ENCODE data around the gene HSD11B2.

The HSD11B2 gene

DNA sequence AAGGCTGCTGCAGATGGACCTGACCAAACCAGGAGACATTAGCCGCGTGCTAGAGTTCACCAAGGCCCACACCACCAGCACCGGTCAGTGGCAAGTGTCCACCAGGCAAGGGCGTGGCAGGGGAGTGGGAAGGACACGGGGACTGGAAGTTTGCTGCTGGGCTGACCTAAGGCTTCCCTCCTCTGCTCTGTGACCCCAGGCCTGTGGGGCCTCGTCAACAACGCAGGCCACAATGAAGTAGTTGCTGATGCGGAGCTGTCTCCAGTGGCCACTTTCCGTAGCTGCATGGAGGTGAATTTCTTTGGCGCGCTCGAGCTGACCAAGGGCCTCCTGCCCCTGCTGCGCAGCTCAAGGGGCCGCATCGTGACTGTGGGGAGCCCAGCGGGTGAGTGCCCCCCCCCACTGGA is 4.8 kb downstream of the HSD11B2 start:
- no peak for DNase-seq

DNA sequence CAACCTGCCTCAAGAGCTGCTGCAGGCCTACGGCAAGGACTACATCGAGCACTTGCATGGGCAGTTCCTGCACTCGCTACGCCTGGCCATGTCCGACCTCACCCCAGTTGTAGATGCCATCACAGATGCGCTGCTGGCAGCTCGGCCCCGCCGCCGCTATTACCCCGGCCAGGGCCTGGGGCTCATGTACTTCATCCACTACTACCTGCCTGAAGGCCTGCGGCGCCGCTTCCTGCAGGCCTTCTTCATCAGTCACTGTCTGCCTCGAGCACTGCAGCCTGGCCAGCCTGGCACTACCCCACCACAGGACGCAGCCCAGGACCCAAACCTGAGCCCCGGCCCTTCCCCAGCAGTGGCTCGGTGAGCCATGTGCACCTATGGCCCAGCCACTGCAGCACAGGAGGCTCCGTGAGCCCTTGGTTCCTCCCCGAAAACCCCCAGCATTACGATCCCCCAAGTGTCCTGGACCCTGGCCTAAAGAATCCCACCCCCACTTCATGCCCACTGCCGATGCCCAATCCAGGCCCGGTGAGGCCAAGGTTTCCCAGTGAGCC is 5.8 kb downstream of the HSD11B2 start:
- no peak for DNase-seq

DNA sequence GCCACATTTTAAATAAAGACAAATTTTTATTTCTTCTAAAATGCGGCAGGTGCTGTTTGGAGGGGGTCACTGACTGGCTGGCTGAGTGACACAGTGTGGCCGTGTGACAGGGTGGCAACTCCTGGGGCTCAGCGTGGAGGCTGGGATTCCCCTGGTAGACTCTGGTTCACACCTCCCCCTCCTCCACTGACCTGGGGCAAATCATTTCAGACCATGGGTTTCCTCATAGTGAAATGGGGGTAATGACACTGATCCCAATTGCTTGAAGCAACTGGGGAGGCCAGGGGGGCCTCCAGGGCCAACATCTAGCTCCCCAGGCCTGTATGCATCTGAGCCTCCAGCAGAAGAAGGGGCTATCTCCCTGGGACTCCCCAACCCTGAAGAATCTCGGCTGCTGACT is 6.6 kb downstream of the HSD11B2 start:
- DNase-seq, result no peak

DNA sequence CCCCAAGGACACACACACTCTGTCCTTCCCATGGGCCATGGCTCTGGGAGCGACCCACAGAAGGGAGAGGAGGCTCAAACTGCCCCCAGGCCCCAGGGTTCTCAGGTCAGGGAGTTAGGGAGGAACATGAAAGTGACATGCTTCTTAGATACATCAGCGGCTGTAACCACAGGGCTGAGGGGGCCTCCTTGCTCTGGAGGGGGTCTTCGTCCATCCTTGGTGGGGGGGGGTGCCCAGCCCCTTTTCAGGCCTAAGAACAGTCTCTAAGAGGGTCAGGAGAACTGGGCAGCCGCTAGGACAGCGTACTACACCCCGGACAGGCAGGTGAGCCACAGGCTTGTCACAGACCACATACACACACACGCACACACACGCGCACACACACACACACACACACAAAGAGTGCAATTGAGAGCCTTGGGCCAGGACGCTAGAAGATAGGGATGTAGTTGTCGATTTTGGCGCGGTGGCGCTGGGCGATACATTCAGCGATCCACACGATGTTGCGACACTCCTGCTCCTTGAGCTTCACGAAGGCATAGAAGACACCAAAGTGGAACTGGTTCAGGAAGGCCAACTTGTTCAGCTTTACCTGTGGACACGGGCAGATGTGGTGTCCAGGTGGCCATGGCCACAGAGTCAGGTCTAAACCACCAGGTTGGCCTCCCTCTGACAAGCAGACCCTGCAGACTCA is 7.3 kb downstream of the HSD11B2 start:
- DNase-seq, result no peak

DNA sequence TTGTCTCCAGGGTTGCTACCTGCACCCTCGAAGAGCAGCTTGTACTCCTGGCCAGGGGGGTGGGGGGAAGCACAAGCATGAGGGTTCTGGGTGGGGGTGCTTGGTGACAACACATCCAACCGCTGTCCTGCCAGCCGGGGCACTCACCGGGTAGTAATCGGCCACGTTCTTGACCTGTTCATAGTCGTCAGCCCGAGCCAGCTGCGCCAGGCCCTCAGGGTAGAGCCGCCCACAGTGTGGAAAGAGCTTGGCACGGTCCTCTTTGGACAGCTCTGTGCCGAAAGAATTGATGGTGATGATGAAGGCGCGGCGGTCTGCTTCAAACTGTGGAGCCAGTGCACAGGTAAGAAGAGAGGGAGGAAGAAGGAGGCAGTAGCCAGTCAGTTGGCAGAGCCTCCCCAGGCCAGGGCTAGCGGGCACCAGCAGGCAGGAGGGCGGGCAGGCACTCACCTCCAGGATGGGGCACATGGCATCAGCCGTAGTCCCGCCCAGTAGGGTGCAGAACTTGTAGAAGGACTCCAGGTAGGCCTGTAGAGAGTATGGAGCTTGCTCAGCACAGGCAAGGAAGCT is 8.0 kb downstream of the HSD11B2 start:
- no peak for DNase-seq

DNA sequence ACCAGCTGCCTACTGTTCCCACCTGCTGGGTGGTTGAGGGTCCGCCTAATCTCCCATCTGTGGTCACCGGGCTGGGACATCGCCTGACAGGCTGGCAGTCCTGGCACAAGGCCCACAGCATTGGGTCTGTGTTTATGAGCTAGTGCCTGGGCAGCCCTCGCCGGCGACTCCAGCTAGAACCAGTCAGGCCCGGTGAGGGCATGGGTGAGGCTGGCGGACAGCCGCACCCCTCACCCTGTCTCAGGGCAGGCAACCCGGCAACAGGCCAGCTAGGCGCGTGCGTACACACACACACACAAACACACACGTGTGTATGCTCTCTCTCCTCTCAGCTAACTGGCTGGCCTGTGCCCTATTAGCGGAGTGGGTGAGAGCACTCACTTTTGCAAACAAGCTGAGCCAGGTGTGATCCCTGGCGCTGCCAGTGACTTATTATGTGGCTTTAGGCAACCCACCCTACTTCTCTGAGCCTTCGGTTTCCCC is 10.4 kb downstream of the HSD11B2 start:
- no peak for DNase-seq

DNA sequence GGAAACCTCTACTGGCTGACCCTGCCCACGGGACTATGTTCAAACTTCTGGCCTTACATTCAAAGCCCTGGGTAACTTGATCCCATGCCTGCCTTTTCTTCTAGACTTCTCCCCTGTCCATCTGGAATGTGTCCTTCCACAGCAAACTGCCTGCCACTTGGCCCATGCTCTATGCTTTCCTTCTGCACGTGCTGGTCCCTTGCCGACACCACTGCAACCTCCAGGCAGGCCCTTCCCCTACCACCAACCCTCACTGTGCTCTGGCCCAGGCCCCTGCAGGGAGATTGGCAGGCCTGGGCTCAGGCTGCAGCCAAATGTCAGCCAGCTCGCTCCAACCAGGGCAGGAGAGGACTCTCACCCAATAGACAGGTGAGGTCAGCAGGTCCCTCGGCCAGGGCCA is 11.0 kb downstream of the HSD11B2 start:
- no peak for DNase-seq

DNA sequence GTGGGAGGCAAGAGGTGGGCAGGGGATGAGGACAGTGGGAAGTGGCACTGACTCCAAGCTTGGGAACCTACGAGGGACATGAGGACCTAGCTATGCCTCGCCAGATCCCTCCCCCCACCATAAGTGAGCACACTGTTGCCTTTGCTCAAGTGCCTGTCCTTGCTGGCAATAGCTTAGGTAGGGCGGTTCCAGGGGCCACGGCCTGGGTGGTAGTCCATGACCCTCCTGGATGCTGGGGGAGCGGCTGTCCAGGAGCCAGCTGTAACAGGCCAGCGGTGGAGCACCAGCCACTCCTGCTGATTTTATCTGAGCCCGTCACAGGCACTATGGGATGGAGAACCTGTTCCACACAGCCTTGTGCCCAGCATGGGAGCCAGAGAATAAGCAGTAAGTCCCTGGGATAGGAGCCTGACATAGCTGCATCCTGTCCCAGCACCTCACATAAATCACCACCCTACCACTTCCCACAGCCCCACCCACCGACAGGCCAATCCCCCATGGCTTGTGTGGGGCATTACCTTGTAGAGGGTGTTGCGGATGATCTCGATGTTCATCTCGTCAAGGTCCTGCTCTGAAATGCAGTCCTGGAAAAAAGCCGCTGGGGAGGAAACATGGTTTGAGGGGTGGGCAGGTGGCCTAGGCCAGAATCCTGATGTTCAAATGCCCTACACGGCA is 11.8 kb downstream of the HSD11B2 start:
- no peak for DNase-seq

DNA sequence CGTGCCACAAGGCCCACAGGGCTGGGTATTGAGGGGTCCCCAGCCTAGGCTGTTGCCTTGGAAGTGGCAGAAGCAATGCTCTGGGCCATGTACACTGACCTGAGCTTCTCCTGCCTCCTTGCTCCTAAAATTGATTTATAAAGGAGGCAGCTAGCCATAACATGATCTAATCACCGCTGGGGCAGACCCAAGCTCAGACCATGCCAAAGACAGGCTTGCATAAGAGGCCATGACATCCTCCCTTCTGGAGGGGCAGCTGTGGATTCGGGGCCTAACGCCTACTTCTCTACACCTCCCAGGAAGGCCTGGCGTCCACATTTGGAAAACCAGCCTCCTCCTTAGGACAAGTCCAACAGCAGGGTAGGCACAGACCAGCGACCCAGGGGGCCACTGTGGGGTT is 12.3 kb downstream of the HSD11B2 start:
- no peak for DNase-seq

DNA sequence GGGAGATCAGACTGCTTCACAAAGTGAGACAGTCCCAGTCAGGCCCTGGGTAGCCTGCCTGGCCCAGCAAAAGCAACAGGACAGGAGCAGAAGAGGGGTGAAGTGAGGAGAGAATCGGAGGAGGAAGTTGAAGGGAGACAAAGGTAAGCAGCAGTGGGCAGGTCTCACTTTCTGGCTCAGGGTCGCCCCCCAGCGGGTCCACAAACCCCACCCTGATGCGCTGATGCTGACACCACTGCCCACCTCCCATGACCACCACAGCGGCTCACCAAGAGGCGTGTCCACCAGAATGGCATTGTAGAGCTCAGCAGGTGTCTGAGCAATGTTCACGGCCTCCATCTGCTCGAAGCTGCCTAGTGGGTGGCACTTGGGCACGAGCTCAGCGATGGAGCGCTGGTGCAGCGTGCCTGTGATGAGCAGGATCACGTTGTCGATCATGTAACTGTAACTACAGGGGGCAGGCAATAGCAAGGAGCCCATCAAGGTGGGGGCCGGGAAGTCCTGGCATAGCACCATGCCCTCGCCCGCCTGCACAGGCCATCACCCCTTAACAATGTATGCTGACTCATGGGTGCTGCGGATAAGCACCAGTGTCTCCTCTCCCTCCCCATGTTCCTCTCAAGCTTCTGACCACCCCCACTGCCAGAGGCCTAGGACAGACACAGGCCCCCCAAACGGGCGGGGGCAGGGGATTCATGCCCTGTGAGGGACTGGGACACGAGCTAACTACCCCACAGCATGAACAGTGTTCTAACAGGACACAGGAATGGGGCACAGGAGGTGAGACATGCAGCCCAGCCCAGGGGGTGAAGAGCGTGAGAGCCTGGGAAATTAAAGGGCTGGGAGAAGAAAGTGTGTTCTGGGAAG is 13.6 kb downstream of the HSD11B2 start:
- no peak for DNase-seq

DNA sequence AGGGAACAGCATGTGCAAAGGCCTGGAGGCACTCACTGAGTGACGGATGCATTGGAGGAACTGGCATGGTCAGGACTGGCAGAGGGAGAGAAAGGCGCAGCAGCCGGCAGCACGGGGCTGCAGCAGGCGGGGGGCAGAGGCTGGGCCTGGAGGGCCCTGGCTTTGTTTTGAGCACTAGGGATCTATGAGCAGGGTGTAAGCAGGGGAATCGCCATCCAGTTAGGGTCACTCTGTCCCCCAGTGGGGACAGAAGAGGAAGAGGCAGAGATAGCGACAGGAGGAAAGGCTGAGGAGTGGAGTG is 14.2 kb downstream of the HSD11B2 start:
- DNase-seq, result no peak

DNA sequence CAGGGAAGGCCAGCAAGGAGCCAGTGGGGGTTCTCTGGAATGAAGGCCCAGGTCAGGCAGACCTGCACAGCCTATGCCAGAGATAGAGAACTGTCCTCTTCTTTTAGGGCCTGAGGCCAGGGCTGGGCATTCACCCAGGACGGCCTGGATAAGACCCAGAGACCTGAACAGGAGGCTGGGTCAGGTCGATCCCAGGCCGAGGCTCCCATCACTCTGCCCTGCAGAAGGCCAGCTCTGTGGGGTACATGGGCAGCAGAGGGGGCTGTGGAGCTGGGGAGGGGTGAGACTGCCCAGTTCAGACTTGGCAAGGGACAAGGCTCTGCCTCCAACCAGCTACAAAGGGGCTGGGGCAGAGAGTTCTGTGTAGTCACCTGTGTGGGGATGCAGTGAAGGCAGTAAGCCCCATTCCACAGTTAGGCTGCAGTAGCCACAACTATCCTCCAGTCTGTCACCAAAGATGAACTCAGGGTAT is 14.6 kb downstream of the HSD11B2 start:
- DNase-seq, result no peak

DNA sequence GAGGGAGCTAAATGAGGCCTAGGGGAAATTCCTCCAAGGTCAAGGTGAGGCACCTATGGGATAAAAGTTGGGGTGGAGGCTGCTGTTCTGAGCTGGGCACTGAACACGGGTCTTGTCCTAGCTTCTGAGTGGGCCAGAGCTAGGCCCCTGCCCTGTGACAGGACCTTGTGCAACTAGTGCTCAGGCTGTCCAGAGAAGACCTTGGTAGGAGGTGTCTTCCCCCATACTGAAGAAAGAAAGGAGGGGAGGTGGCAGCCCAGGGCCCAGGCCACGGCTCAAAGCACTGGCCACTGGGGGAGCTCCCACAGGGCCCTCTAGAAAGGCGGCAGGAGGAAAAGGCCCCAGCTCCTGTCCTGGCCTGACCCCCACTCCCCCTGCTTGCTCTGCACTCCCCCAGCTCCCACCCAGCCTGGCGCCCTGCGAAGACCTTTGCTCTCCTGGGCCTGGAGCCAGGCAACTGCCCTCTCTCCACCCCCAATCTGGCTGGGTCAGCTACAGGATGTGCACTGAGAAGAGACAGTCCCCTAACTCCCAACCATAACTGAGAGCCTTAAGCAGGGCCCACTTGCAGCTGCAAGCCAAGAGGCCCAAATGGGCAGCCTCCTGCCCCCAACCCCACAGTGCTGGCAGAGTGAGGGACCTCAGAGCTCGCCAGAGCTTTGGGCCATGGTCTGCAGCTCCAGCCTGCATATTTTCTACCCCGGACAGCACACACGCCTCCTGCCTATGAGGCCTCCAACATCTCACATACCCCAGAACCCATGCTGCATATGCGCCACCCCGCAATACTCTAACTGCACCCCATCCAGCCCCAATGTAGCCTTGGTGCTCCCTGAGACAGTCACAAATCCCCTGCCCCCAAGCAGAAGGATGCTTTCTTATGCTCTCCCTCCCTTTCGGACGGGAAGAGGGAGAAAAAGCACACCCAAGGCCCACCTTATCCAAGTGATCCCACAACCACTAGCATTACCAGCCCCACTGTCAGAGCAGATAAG is 15.3 kb downstream of the HSD11B2 start:
- no peak for DNase-seq

DNA sequence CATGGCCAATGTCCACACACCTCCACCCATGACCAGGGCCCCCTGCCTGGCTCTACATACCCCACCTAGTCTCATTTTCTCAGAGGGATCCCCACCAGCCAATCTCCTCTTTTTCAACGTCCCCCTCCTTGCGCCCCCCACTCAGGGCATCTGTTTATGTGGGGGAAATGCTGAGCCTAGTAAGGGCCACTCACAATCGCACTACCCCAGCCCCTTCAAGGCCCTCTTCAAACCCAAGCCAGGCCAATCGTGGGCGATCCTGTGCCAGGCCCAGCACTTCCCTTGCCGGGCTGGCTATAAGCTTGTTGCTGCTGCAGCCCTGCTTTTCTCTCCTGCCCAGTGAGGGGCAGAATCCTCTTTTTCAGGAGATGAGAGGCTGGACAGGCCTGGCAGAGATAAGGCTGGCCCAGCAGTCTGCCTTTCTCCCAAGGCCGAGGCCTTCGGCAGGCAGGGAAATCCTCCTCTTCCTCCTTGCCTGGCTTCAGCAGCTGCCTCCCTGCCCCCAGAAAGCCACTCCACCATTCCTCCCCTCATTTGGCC is 16.1 kb downstream of the HSD11B2 start:
- DNase-seq, result no peak

DNA sequence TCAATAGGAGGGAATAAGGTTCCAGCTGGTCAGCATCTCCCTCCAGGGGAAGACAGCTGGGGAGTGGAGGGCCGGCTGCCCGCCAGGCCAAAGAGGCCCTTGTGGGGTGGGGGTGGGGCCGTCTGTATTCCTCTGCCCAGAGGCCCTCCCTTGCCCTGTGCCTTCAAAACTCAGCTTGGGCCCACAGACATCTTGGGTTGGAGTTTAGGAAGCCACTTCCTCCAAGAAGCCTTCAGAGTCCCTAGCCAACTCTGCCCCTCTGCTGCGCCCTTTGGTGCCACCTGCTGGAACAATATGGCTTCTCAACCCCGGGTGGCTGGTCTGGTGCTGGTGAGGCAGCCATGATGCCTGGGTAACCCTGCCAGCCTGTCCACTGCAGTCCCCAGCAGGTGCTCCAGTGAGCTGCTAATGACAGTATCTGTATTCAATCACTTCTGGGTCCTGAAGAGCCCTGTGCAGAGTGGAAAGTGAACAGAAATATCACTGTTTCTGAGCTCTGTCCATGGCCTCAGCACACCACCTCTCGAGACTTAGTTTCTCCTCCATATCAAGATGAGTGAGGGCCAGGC is 16.7 kb downstream of the HSD11B2 start:
- peak; percentile 55 for DNase-seq

DNA sequence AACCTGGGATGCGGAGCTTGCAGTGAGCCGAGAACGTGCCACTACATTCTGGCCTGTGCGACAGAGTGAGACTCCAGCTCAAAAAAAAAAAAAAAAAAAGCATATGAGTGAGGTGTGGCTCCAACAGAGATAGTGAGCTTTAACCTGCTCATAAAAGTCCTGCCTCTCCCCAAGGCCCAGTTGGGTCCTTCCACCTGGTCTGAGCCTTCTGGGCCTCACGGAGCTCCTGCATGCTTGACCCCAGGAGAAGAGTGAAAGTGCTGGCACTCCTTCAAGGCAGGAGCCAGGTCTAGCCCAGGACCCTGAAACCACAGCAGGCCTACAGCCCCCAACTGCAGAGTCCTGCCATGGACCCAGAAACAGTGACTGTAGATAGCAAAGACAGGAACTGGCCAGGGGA is 17.7 kb downstream of the HSD11B2 start:
- DNase-seq, result no peak

DNA sequence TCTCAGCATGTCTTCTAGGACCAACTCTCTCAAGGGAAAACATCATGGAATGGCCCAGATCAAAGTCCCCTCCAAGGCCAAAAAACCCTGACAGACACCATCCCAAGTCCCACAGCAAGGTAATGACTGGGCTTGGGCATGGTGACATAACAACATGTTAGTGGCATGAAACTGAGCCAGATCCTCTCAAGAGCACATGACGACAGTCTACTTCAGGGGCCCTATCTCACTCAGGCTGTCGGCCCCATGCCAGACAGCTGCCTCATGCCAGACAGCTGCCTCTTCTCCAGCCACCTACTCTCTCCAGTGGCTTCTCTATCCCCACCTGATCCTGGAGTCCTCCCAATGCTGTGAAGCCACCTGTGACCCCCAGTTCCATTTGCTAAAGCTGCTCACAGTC is 18.4 kb downstream of the HSD11B2 start:
- no peak for DNase-seq

DNA sequence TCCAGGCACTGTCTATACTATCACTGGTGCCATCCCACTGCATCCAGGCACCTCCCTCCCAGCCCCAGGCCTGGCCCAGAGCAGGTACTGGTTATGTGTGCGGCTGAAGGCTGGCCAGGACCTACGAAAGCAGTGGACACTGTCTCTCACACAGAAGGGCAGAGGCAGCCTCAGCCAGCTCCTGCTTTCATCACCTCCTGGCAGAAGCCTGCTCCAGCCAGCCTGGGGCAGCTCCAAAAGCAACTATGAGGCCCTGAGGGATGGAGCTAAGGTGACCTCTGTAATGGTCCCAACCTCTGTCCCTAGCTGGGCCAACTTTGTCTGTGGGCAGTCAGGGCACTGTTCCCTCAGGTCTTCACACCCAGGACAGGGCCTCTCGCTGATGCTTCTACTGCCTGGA is 18.8 kb downstream of the HSD11B2 start:
- no peak for DNase-seq

DNA sequence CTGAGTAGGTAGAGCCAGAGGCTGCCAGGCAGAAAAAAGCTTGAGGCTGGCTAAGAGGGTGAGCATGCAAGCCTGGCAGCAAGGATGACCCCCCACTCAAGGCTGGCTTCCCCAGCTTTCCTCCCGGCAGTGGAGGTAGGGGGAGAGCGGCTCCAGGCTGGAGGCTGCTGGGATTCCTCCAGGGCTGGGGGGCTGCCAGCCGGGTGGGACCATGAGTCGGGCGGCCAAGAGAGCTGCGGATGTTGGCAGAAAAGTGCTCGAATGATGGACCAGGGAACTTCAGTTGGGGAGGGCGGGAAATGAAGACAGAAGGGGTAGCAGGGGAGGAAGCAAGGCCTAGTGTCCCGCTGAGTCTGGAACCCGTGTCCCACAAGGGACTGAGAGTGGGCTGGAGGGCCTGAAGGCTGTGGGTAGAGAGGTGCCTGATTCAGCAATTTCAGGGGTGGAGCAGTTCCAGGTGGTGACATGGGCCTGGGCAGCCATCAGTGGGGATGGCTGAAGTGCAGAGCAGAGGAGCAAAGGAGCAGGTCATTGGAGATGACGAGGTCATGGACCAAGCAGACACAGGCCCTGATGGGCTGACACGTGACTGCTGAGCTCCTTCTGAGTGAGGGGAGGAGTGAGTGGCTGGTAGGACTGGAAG is 20.3 kb downstream of the HSD11B2 start:
- no peak for DNase-seq

DNA sequence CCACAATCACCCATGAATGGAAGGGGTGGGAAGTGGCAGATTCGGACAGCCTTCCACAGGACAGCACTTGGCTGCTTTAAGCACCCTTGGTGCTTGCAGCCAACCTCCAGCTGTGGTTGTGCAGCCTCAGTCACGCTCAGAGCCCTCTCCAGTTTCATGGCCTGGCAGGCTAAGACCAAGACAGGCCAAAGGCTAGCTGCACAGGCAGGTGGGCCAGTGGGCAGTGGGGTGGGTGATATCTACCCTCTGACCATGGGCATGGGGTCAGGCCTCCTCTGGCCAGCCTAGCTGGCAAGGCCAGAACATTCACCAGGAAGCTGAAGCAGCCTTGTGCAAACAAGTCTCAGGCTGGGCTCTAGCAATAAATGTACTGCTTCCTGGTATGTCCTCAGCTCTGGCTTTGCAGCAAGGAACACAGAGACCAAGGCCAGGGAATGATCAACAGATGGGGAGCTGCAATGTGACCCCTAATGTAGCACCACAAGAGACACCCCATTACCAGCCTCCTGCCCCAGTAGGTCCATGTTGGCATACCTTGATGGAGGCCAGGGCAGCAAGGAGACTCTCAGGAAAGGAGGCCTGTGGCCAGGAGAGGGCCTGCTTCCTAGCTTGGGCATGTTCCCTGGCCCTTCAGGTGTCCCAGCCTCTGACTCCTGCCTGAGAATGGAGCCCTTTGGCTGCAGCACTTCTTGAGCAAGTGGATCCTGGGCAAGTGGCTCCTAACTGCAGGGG is 20.9 kb downstream of the HSD11B2 start:
- no peak for DNase-seq

Measured in HCEC 1CT (cell line).